Measurements from ENCODE around the gene RNF186.

DNA sequence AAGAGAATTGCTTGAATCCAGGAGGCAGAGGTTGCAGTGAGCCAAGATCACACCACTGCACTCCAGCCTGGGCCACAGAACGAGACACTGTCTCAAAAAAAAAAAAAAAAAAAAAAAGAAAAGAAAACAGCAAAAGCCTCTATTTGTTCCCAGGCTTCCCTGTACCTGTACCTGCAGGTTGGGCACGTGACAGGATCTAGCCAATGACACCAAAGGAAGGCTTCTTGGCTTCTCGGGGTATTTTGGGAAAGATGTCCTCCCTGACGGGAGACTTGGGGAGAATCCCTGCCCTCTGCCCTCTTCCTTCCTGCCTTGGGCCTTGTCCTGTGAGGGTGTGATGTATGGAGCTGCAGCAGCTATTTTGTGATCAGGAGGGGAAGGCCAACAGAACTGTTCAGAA is 38.1 kb downstream of the RNF186 start:
- TF ChIP-seq POLR2A (IDR thresholded peaks at IDR 0.05) = no peak
- TF ChIP-seq, protein P1, sequence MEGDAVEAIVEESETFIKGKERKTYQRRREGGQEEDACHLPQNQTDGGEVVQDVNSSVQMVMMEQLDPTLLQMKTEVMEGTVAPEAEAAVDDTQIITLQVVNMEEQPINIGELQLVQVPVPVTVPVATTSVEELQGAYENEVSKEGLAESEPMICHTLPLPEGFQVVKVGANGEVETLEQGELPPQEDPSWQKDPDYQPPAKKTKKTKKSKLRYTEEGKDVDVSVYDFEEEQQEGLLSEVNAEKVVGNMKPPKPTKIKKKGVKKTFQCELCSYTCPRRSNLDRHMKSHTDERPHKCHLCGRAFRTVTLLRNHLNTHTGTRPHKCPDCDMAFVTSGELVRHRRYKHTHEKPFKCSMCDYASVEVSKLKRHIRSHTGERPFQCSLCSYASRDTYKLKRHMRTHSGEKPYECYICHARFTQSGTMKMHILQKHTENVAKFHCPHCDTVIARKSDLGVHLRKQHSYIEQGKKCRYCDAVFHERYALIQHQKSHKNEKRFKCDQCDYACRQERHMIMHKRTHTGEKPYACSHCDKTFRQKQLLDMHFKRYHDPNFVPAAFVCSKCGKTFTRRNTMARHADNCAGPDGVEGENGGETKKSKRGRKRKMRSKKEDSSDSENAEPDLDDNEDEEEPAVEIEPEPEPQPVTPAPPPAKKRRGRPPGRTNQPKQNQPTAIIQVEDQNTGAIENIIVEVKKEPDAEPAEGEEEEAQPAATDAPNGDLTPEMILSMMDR (IDR thresholded peaks at IDR 0.05 in 8 of 11, conservative IDR thresholded peaks at IDR 0.05 in 3 of 11) = no peak

All from spleen (tissue), 7 donors.